GM19025 (cell line): ENCODE data around the gene HS6ST1.
"Not testable (repeated sequence)": the region's sequence is repeated elsewhere in the genome, so short reads cannot be mapped to it uniquely, and the experiment has no call there.

Experiments
- ATAC-seq: cut with Tn5 transposase; IDR thresholded peaks from one replicate; pipeline ENCODE4 v1.9.1; 2021; ENCODE audit warnings: mild to moderate bottlenecking, low read depth, moderate library complexity; ENCODE audit not compliant: unreplicated experiment

Gene HS6ST1

GRCh38 chr2:128271597-128271910 lies 47.1 kb downstream of the HS6ST1 start:
- no peak for ATAC-seq

GRCh38 chr2:128270672-128271596 lies 47.7 kb downstream of the HS6ST1 start:
- ATAC-seq: no peak

- no peak for ATAC-seq
These were observed 48.5 kb downstream of the HS6ST1 start for GRCh38 chr2:128269990-128270671.

- ATAC-seq: no peak
These were observed 49.3 kb downstream of the HS6ST1 start for GRCh38 chr2:128269063-128269989.

- not testable (repeated sequence) for ATAC-seq
These were observed 50.1 kb downstream of the HS6ST1 start for GRCh38 chr2:128268611-128269010.

GRCh38 chr2:128268145-128268544 lies 50.5 kb downstream of the HS6ST1 start:
- ATAC-seq: not testable (repeated sequence)

- not testable (repeated sequence) for ATAC-seq
These were observed 51.0 kb downstream of the HS6ST1 start for GRCh38 chr2:128267649-128268048.

GRCh38 chr2:128267197-128267596 lies 51.5 kb downstream of the HS6ST1 start:
- not testable (repeated sequence) for ATAC-seq

- ATAC-seq: not testable (repeated sequence)
These were observed 52.2 kb downstream of the HS6ST1 start for GRCh38 chr2:128266463-128266862.

- ATAC-seq: not testable (repeated sequence)
These were observed 53.1 kb downstream of the HS6ST1 start for GRCh38 chr2:128265608-128265993.

GRCh38 chr2:128264881-128265607 lies 53.6 kb downstream of the HS6ST1 start:
- no peak for ATAC-seq

- ATAC-seq: no peak
These were observed 54.8 kb downstream of the HS6ST1 start for GRCh38 chr2:128263902-128264331.

GRCh38 chr2:128262315-128263253 lies 56.1 kb downstream of the HS6ST1 start:
- no peak for ATAC-seq

GRCh38 chr2:128261245-128262128 lies 57.2 kb downstream of the HS6ST1 start:
- no peak for ATAC-seq

- no peak for ATAC-seq
These were observed 58.2 kb downstream of the HS6ST1 start for GRCh38 chr2:128260239-128261138.

GRCh38 chr2:128259585-128259984 lies 59.1 kb downstream of the HS6ST1 start:
- ATAC-seq: no peak

- ATAC-seq: no peak
These were observed 60.5 kb downstream of the HS6ST1 start for GRCh38 chr2:128258218-128258617.
